ENCODE results near the gene CAT.

DNA sequence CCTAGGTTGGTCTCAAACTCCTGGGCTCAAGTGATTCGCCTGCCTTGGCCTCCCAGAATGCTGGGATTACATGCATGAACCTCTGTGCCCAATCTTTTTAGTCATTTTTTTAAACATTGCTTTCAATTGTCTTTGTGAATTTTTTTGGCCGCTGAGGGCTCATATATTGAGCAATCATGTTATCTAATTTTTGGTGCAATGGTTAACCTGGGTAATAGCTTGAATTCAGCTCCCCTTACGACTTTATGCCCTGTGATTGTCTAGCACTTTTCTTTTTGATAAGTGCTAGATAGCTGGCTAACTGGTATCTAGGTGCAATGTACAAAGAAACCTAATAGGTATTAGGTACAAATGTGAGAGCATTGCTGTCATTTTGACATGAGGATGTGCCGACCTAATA is 35.3 kb upstream of the CAT start:
- TF ChIP-seq, protein P1, sequence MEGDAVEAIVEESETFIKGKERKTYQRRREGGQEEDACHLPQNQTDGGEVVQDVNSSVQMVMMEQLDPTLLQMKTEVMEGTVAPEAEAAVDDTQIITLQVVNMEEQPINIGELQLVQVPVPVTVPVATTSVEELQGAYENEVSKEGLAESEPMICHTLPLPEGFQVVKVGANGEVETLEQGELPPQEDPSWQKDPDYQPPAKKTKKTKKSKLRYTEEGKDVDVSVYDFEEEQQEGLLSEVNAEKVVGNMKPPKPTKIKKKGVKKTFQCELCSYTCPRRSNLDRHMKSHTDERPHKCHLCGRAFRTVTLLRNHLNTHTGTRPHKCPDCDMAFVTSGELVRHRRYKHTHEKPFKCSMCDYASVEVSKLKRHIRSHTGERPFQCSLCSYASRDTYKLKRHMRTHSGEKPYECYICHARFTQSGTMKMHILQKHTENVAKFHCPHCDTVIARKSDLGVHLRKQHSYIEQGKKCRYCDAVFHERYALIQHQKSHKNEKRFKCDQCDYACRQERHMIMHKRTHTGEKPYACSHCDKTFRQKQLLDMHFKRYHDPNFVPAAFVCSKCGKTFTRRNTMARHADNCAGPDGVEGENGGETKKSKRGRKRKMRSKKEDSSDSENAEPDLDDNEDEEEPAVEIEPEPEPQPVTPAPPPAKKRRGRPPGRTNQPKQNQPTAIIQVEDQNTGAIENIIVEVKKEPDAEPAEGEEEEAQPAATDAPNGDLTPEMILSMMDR (IDR thresholded peaks at IDR 0.05) = no peak
- no peak for TF ChIP-seq POLR2A (IDR thresholded peaks at IDR 0.05)

Measured in uterus (tissue), 2 donors.